A673 (cell line): ENCODE data around the gene TBC1D22A. TPM values are rescaled to one million over a fixed set of nuclear protein-coding genes. Genes with fewer than 3 reads are reported as not detected.
A peak's percentile ranks its signal among the peaks of the same experiment; 100 is the strongest.

Source experiments
- BruUV-seq: library from RNA; stranded (reverse); fragments of 400-500 nt; replicated peaks from 2 replicates; lab custom pipeline; 2021; lab: Mats Ljungman, UMichigan
- CTCF ChIA-PET: fragments of 300-600 bp; sonication (Branson Sonifier 250); formaldehyde crosslinking; loops from one replicate; lab custom pipeline; 2022; ENCODE audit warnings: antibody characterized with exemption; lab: Charles Lee
- POLR2A ChIA-PET: fragments of 300-600 bp; sonication (Branson Sonifier 250); formaldehyde crosslinking; loops from one replicate; lab custom pipeline; 2022; ENCODE audit warnings: antibody characterized with exemption; ENCODE audit not compliant: low non-redundant PET; lab: Charles Lee
- DNase-seq: peaks from one replicate; pipeline ENCODE4 v3.0.0-alpha.2; 2015; ENCODE audit warnings: low spot score
- H3K27ac ChIP-seq: fragments of 200-600 bp; sonication (generic); 2 replicates; pipeline ENCODE4 v1.5.1; 2016; ENCODE audit warnings: mixed run types, low read depth, mild to moderate bottlenecking, mixed read lengths, antibody characterized with exemption, low read length; ENCODE audit not compliant: poor library complexity, severe bottlenecking
- H3K27me3 ChIP-seq: fragments of 200-600 bp; sonication (generic); replicated peaks from 2 replicates; pipeline ENCODE4 v1.6.1; 2017; ENCODE audit warnings: mixed run types, low read depth, mild to moderate bottlenecking, mixed read lengths, antibody characterized with exemption, low read length; ENCODE audit not compliant: insufficient read depth, poor library complexity
- H3K36me3 ChIP-seq: fragments of 200-600 bp; sonication (generic); 2 replicates; pipeline ENCODE4 v1.6.1; 2016; ENCODE audit warnings: mixed run types, mild to moderate bottlenecking, mixed read lengths, antibody characterized with exemption, low read length; ENCODE audit not compliant: insufficient read depth, poor library complexity, severe bottlenecking
- H3K4me1 ChIP-seq: fragments of 200-600 bp; sonication (generic); 2 replicates; pipeline ENCODE4 v1.6.1; 2017; ENCODE audit warnings: mixed run types, mild to moderate bottlenecking, mixed read lengths, antibody characterized with exemption, low read length; ENCODE audit not compliant: insufficient read depth, poor library complexity, severe bottlenecking
- H3K4me3 ChIP-seq: fragments of 200-600 bp; sonication (generic); 2 replicates; pipeline ENCODE4 v1.5.1; 2016; ENCODE audit warnings: low read depth, mixed run types, mild to moderate bottlenecking, mixed read lengths, low read length; ENCODE audit not compliant: poor library complexity, severe bottlenecking
- H3K9me3 ChIP-seq: fragments of 200-600 bp; sonication (generic); 2 replicates; pipeline ENCODE4 v1.6.1; 2016; ENCODE audit warnings: mixed run types, low read depth, mild to moderate bottlenecking, mixed read lengths, antibody characterized with exemption, low read length; ENCODE audit not compliant: poor library complexity, severe bottlenecking
- EZH2 ChIP-seq: fragments of 200-600 bp; sonication (generic); IDR thresholded peaks from 2 replicates; pipeline ENCODE4 v1.6.1; 2017; ENCODE audit warnings: borderline replicate concordance, low read depth, mild to moderate bottlenecking, mixed read lengths, antibody characterized with exemption, low read length; ENCODE audit not compliant: poor library complexity, severe bottlenecking
- intact Hi-C: fragments of 100-400 bp; cut with micrococcal nuclease; formaldehyde crosslinking; loops from one replicate; pipeline ENCODE4 v1.10.0; 2022; ENCODE audit not compliant: unreplicated experiment
- total RNA-seq: library from RNA; stranded (reverse); gene quantifications from 2 replicates; pipeline ENCODE4 v1.2.3, GENCODE V29; 2021
- TF ChIP-seq, protein P1 (sequence below): fragments of 300-800, 200-600 bp; sonication (generic); conservative IDR thresholded peaks from 2 replicates; pipeline ENCODE4 v1.5.1; 2017; ENCODE audit warnings: low read depth, mild to moderate bottlenecking, antibody characterized with exemption, low read length, moderate library complexity, mixed read lengths

TBC1D22A gene
- total RNA-seq, 1 experiment from 2014 or later = 22.5 TPM

DNA sequence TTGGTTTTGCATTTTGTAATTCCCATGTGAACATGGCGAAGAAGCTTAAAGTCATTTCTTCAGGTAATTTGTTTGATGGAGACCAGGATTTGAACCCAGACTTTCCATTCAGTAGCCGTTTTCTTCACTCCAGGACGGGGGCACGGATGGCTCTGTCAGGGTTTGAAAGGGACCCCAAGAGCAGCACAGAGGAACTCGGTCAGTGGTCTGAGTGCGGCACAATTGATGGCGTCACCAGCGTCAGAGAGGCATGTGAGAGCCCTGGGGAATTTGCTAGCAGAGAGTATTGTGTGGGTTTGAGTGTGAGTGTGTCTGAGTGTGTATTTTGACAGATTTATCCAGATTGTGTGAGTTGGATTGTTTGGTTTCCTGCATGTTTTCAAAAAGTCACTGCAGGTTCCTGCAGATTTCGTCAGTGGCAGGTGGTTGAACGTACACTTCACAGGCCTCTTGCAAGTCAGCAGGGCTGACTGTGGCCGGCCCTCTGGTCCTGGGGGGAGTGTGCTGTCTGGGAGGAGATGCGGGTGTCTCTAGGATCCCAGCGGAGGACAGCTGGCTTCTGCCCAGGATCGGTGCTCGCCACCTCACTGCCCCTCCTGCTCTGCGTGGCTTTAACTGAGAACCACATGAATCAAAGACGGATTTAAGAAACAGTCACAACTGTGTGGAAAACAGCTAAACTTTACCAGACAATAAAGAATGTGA, 199.3 kb downstream of the TBC1D22A start:
- DNase-seq = no peak
- no peak overlapping the region for H3K4me3 ChIP-seq
- POLR2A ChIA-PET = no interaction called here
- H3K27me3 ChIP-seq = no peaks in the 10 kb centered on the region
- intact Hi-C loops = no loop called here
- H3K9me3 ChIP-seq = no peaks in the 10 kb centered on the region
- no peaks in the 10 kb centered on the region for H3K36me3 ChIP-seq
- CTCF ChIA-PET = no interaction called here
- TF ChIP-seq EZH2 = no peak
- TF ChIP-seq, protein P1, sequence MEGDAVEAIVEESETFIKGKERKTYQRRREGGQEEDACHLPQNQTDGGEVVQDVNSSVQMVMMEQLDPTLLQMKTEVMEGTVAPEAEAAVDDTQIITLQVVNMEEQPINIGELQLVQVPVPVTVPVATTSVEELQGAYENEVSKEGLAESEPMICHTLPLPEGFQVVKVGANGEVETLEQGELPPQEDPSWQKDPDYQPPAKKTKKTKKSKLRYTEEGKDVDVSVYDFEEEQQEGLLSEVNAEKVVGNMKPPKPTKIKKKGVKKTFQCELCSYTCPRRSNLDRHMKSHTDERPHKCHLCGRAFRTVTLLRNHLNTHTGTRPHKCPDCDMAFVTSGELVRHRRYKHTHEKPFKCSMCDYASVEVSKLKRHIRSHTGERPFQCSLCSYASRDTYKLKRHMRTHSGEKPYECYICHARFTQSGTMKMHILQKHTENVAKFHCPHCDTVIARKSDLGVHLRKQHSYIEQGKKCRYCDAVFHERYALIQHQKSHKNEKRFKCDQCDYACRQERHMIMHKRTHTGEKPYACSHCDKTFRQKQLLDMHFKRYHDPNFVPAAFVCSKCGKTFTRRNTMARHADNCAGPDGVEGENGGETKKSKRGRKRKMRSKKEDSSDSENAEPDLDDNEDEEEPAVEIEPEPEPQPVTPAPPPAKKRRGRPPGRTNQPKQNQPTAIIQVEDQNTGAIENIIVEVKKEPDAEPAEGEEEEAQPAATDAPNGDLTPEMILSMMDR = no peak
- no TSS peak for BruUV-seq
- H3K27ac ChIP-seq = no peak overlapping the region
- peaks cover 7% of the 10 kb centered on the region for H3K4me1 ChIP-seq

DNA sequence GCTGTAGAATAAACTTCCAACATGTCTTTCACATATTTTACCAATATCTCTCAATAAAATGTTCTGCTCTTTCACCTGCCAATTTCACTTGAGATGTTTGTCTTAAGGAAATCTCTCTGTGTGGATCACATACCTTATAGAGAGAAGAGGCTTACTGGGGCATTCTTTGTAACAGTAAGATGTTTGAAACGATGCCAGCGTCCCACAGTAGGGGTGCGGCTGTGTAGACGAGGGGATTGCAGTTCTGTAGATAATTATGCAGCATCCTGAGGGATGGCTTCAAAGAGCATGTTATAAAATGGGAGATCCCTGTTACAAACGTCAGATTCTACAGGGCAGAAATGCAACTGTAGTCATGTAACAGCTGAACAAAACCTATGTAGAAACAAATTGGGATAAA, 200.0 kb downstream of the TBC1D22A start:
- Histone ChIP-seq H3K4me3 (no peak overlapping the region), H3K9me3 (no peaks in the 10 kb centered on the region), H3K36me3 (no peaks in the 10 kb centered on the region), H3K4me1 (peaks cover 7% of the 10 kb centered on the region), H3K27ac (no peak overlapping the region), H3K27me3 (no peaks in the 10 kb centered on the region)
- ChIA-PET POLR2A (no interaction called here), CTCF (no interaction called here)
- peak; percentile 53 for DNase-seq
- TF ChIP-seq, protein P1 = no peak
- no peak for TF ChIP-seq EZH2
- intact Hi-C loops = no loop called here
- BruUV-seq = no TSS peak

DNA sequence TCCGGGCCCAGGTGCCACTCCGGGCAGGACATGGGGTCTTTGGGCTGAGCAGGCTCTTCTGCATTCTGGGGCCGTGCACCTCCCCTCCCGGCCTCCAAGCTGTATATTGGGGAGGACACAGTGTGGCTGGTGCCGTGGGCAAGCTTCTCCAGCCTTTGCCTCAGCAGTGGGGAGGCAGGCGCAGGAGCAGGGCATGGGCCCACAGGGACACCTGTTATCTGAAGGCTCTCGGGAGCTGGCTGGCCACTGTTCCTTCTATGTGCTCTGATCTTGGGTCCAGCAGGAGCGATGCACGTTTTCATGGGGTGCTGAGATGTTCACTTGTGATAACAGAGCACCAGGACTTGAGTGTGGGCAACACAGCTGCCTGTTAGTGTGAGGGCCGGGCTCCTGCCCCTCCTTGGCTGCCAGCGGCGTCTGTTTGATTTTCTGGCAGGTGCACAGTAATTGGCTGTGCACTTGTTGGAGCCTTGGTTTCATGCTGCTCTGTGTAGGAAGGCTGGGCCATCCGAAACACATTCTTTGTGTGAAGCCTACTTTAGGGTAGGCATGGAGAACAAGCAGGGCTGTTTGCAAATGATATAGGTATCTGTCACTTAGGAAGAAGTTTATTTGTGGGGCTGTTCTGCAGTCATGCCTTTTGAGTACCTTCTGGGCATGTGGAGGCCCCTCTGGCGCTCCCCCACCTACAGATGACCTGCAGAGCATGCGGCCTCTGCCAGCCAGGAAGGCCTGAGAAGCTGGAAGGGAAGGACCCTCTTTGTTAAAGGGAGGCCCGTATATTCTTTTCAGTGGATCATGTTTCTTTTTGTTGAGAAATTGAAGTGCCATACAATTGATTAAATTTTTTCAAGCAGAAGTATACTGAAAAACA, 201.5 kb downstream of the TBC1D22A start:
- POLR2A ChIA-PET = no interaction called here
- H3K27ac ChIP-seq = no peak overlapping the region
- no TSS peak for BruUV-seq
- intact Hi-C loops = no loop called here
- TF ChIP-seq, protein P1 = no peak
- no peak for TF ChIP-seq EZH2
- CTCF ChIA-PET = no interaction called here
- no peaks in the 10 kb centered on the region for H3K9me3 ChIP-seq
- no peaks in the 10 kb centered on the region for H3K36me3 ChIP-seq
- DNase-seq = no peak
- H3K4me1 ChIP-seq = peaks cover 17% of the 10 kb centered on the region
- no peak overlapping the region for H3K4me3 ChIP-seq
- H3K27me3 ChIP-seq = no peaks in the 10 kb centered on the region
